OCI-LY1 (cell line): ENCODE measurements around the gene TMEM115.
A peak's percentile ranks its signal among the peaks of the same experiment; 100 is the strongest.

Source experiments
- H2AFZ ChIP-seq: fragments of 200-600 bp; sonication (generic), shearing (Covaris generic); 2 replicates; pipeline ENCODE4 v1.6.0; 2014; ENCODE audit warnings: antibody characterized with exemption, mild to moderate bottlenecking, low read length
- H3F3A ChIP-seq: fragments of 200-600 bp; sonication (generic), shearing (Covaris generic); 2 replicates; pipeline ENCODE4 v1.6.0; 2014; ENCODE audit warnings: mild to moderate bottlenecking, antibody characterized with exemption, low read length, moderate library complexity; ENCODE audit not compliant: insufficient read depth
- H3K27ac ChIP-seq: fragments of 200-600 bp; sonication (generic); 2 replicates; pipeline ENCODE4 v1.5.1; 2014; ENCODE audit warnings: low read length, mixed run types, mild to moderate bottlenecking, low read depth; ENCODE audit not compliant: poor library complexity, severe bottlenecking
- H3K27me3 ChIP-seq: fragments of 200-600 bp; sonication (generic); 2 replicates; pipeline ENCODE4 v1.6.0; 2014; ENCODE audit warnings: antibody characterized with exemption, mild to moderate bottlenecking, low read length, moderate library complexity; ENCODE audit not compliant: insufficient read depth
- H3K36me3 ChIP-seq: fragments of 200-600 bp; sonication (generic); 2 replicates; pipeline ENCODE4 v1.6.1; 2014; ENCODE audit warnings: mild to moderate bottlenecking, antibody characterized with exemption, low read length, moderate library complexity, mixed read lengths; ENCODE audit not compliant: insufficient read depth
- H3K4me1 ChIP-seq: fragments of 200-600 bp; sonication (generic); 2 replicates; pipeline ENCODE4 v1.5.1; 2014; ENCODE audit warnings: mild to moderate bottlenecking, low read length, moderate library complexity; ENCODE audit not compliant: insufficient read depth, severe bottlenecking
- H3K4me2 ChIP-seq: fragments of 200-600 bp; sonication (generic), shearing (Covaris generic); 2 replicates; pipeline ENCODE4 v1.6.1; 2014; ENCODE audit warnings: low read length
- H3K4me3 ChIP-seq: fragments of 200-600 bp; sonication (generic); 2 replicates; pipeline ENCODE4 v1.5.1; 2014; ENCODE audit warnings: low read length, low read depth, mild to moderate bottlenecking, mixed read lengths; ENCODE audit not compliant: poor library complexity, severe bottlenecking
- H3K79me2 ChIP-seq: fragments of 200-600 bp; shearing (Covaris generic); 2 replicates; pipeline ENCODE4 v1.6.1; 2016; ENCODE audit warnings: mixed run types, low read length, mixed read lengths; ENCODE audit not compliant: insufficient read depth
- H3K9ac ChIP-seq: fragments of 200-600 bp; sonication (generic), shearing (Covaris generic); 2 replicates; pipeline ENCODE4 v1.6.1; 2014; ENCODE audit warnings: mild to moderate bottlenecking, low read length, mixed read lengths
- H3K9me2 ChIP-seq: fragments of 200-600 bp; sonication (generic), shearing (Covaris generic); 2 replicates; pipeline ENCODE4 v1.6.1; 2014; ENCODE audit warnings: low read depth, mild to moderate bottlenecking, low read length, mixed read lengths
- H3K9me3 ChIP-seq: fragments of 200-600 bp; shearing (Covaris generic); 2 replicates; pipeline ENCODE4 v1.6.1; 2014; ENCODE audit warnings: low read length, mixed read lengths
- H4K20me1 ChIP-seq: fragments of 200-600 bp; sonication (generic), shearing (Covaris generic); 2 replicates; pipeline ENCODE4 v1.6.0; 2016; ENCODE audit warnings: mild to moderate bottlenecking, low read length; ENCODE audit not compliant: insufficient read depth
- EZH2 ChIP-seq: fragments of 200-600 bp; sonication (generic), shearing (Covaris generic); IDR thresholded peaks from 2 replicates; pipeline ENCODE4 v1.8.0; 2017; ENCODE audit warnings: borderline replicate concordance, mixed run types, mild to moderate bottlenecking, antibody characterized with exemption, low read length, moderate library complexity, mixed read lengths
- TF ChIP-seq, protein P1 (sequence below): fragments of 200-600 bp; sonication (generic), shearing (Covaris generic); IDR thresholded peaks from 2 replicates; pipeline ENCODE4 v1.5.1; 2017; ENCODE audit warnings: mild to moderate bottlenecking, antibody characterized with exemption, low read length, moderate library complexity, mixed read lengths

The TMEM115 gene

DNA sequence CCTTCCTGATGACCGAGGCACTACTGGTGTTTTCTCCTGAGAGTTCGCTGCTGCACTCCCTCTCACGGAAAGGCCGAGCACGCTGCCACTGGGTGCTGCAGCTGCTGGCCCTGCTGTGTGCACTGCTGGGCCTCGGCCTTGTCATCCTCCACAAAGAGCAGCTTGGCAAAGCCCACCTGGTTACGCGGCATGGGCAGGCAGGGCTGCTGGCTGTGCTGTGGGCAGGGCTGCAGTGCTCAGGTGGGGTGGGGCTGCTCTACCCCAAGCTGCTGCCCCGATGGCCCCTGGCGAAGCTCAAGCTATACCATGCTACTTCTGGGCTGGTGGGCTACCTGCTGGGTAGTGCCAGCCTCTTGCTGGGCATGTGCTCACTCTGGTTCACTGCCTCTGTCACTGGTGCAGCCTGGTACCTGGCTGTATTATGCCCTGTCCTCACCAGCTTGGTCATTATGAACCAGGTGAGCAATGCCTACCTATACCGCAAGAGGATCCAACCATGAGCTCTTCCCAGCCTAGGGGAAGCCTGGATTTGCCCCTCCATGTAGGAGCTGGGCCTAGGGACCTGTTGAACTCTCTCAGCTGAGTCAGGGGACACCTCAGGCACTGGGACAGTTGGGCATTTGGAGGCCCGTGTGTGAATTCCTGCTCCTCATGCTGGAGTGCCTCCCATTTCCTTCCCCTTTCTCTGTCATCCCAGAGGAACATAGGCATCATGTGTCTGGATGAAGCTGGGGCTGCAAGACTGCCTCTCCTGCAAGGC, 5.9 kb downstream of the TMEM115 start:
- peaks cover 54% of the 10 kb centered on the region for H3K4me1 ChIP-seq
- H4K20me1 ChIP-seq = no peaks in the 10 kb centered on the region
- peaks cover 38% of the 10 kb centered on the region; the same call in 1 of the 2 replicates for H3K36me3 ChIP-seq
- H3K9ac ChIP-seq = no peak overlapping the region
- TF ChIP-seq, protein P1, sequence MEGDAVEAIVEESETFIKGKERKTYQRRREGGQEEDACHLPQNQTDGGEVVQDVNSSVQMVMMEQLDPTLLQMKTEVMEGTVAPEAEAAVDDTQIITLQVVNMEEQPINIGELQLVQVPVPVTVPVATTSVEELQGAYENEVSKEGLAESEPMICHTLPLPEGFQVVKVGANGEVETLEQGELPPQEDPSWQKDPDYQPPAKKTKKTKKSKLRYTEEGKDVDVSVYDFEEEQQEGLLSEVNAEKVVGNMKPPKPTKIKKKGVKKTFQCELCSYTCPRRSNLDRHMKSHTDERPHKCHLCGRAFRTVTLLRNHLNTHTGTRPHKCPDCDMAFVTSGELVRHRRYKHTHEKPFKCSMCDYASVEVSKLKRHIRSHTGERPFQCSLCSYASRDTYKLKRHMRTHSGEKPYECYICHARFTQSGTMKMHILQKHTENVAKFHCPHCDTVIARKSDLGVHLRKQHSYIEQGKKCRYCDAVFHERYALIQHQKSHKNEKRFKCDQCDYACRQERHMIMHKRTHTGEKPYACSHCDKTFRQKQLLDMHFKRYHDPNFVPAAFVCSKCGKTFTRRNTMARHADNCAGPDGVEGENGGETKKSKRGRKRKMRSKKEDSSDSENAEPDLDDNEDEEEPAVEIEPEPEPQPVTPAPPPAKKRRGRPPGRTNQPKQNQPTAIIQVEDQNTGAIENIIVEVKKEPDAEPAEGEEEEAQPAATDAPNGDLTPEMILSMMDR = no peak
- TF ChIP-seq EZH2 = no peak
- no peak overlapping the region for H3K4me3 ChIP-seq
- no peaks in the 10 kb centered on the region for H3F3A ChIP-seq
- H3K79me2 ChIP-seq = no peaks in the 10 kb centered on the region
- H2AFZ ChIP-seq = no peak overlapping the region
- no peaks in the 10 kb centered on the region for H3K27me3 ChIP-seq
- no peak overlapping the region for H3K27ac ChIP-seq
- no peaks in the 10 kb centered on the region for H3K9me3 ChIP-seq
- no peak overlapping the region for H3K4me2 ChIP-seq
- no peaks in the 10 kb centered on the region for H3K9me2 ChIP-seq

DNA sequence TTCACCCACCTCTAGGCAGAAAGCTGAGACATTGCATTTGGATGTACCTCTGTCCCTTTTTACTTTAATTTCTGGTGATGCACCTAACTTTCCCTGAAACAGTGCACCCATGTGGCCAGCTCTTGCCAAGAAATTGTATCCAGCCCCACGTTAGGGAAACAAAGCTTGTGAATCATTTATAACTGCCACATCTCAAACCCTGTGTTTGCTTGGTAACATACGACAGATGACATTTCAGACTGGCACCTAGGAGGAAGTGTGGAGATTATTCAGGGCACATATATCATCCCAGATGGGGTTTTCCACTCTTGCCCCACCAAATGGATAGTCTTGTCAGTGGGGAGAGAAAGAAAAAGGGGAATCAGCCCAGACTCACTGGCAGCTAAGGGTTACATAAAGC, 6.5 kb downstream of the TMEM115 start:
- Histone ChIP-seq H3K9me3 (no peaks in the 10 kb centered on the region), H3K9ac (no peak overlapping the region), H2AFZ (no peak overlapping the region), H3K36me3 (peaks cover 45% of the 10 kb centered on the region; the same call in 1 of the 2 replicates), H3K9me2 (no peaks in the 10 kb centered on the region), H3K27ac (no peak overlapping the region), H3K4me2 (no peak overlapping the region), H3K27me3 (no peaks in the 10 kb centered on the region), H3K4me3 (no peak overlapping the region), H3F3A (no peaks in the 10 kb centered on the region), H3K79me2 (no peaks in the 10 kb centered on the region), H4K20me1 (no peaks in the 10 kb centered on the region), H3K4me1 (peaks cover 47% of the 10 kb centered on the region)
- TF ChIP-seq, protein P1 = peak; percentile 42; the same call in 1 of the 2 replicates
- TF ChIP-seq EZH2 = no peak

DNA sequence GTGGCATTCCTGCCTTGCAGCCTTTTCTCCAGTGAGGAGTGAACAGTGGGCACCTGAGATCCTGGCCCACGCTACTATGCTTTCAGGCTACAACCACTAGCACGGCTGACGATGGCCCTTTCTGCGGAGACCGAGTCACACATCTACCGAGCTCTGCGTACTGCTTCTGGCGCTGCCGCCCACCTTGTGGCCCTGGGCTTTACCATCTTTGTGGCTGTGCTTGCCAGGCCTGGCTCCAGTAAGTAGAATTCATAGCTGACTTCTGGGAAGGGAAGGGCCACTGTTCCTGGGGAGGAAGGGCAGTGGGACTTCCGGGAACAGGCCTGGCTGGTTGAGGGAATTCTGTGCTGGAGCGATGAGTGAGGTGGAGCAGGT, 8.0 kb downstream of the TMEM115 start:
- peaks cover 50% of the 10 kb centered on the region; the same call in 1 of the 2 replicates for H3K36me3 ChIP-seq
- peak overlapping the region; percentile 76 for H3K4me3 ChIP-seq
- no peaks in the 10 kb centered on the region for H3F3A ChIP-seq
- H3K9me3 ChIP-seq = no peaks in the 10 kb centered on the region
- no peak overlapping the region for H2AFZ ChIP-seq
- no peak overlapping the region for H3K27ac ChIP-seq
- H3K4me1 ChIP-seq = peaks cover 33% of the 10 kb centered on the region
- H3K4me2 ChIP-seq = peak overlapping the region; percentile 88
- no peaks in the 10 kb centered on the region for H3K79me2 ChIP-seq
- no peak for TF ChIP-seq EZH2
- TF ChIP-seq, protein P1 = no peak
- H4K20me1 ChIP-seq = no peaks in the 10 kb centered on the region
- H3K27me3 ChIP-seq = no peaks in the 10 kb centered on the region
- no peaks in the 10 kb centered on the region for H3K9me2 ChIP-seq
- peak overlapping the region; percentile 86 for H3K9ac ChIP-seq
